ENCODE results near the gene RPL31. TPM values are rescaled to one million over a fixed set of nuclear protein-coding genes. Genes with fewer than 3 reads are reported as not detected.

Gene RPL31
- total and polyA plus RNA-seq, 4 donors, result 1,020 to 6,954 (median 2,548) TPM

- peaks cover 0 to 43% (median 13%) of the 10 kb centered on the region in 4 donors for H3K36me3 ChIP-seq (ENCODE audit: control insufficient read depth in 4 of 4, insufficient read depth in 4 of 4, low read length in 4 of 4)
- H3K4me3 ChIP-seq, result no peak overlapping the region
- H3K9ac ChIP-seq (ENCODE audit: insufficient read depth in 1 of 2, low read length in 2 of 2), result no peak overlapping the region
- DNase-seq (no peak), ATAC-seq (ENCODE audit: insufficient read depth, low FRiP score) (no peak)
- no peak for TF ChIP-seq CTCF (IDR thresholded peaks at IDR 0.05; ENCODE audit: control extremely low read depth, extremely low read depth)
- H3K27ac ChIP-seq (ENCODE audit: low read depth in 1 of 2, low read length in 1 of 2), result no peak overlapping the region
- H3K9me3 ChIP-seq (ENCODE audit: control insufficient read depth in 4 of 4, insufficient read depth in 3 of 4, low read length in 3 of 4), result peaks cover 0 to 2% (median 0%) of the 10 kb centered on the region in 4 donors
- WGBS, 2 donors, result 89 to 92% methylated on average over 21 of the region's 21 CpGs
- H3K4me1 ChIP-seq (ENCODE audit: control insufficient read depth in 5 of 5, insufficient read depth in 5 of 5, low read length in 5 of 5), result no peaks in the 10 kb centered on the region
- no peaks in the 10 kb centered on the region for H3K27me3 ChIP-seq (ENCODE audit: control insufficient read depth in 3 of 3, insufficient read depth in 3 of 3, low read length in 2 of 3)
Observed at GRCh38 chr2:101038455-101039255, 36.6 kb downstream of the RPL31 start.

GRCh38 chr2:101040072-101040471 lies 38.0 kb downstream of the RPL31 start:
- no peak overlapping the region for H3K27ac ChIP-seq (ENCODE audit: low read depth in 1 of 2, low read length in 1 of 2)

GRCh38 chr2:101040761-101041160 lies 38.7 kb downstream of the RPL31 start:
- Histone ChIP-seq H3K4me3 (no peak overlapping the region), H3K9me3 (ENCODE audit: control insufficient read depth in 4 of 4, insufficient read depth in 3 of 4, low read length in 3 of 4) (peaks cover 0 to 2% (median 0%) of the 10 kb centered on the region in 4 donors), H3K36me3 (ENCODE audit: control insufficient read depth in 4 of 4, insufficient read depth in 4 of 4, low read length in 4 of 4) (peaks cover 0 to 28% (median 6%) of the 10 kb centered on the region in 4 donors), H3K4me1 (ENCODE audit: control insufficient read depth in 5 of 5, insufficient read depth in 5 of 5, low read length in 5 of 5) (peaks cover 0 to 1% (median 0%) of the 10 kb centered on the region in 5 donors), H3K9ac (ENCODE audit: insufficient read depth in 1 of 2, low read length in 2 of 2) (no peak overlapping the region), H3K27me3 (ENCODE audit: control insufficient read depth in 3 of 3, insufficient read depth in 3 of 3, low read length in 2 of 3) (no peaks in the 10 kb centered on the region), H3K27ac (ENCODE audit: low read depth in 1 of 2, low read length in 1 of 2) (no peak overlapping the region)
- TF ChIP-seq CTCF (IDR thresholded peaks at IDR 0.05; ENCODE audit: control extremely low read depth, extremely low read depth), result no peak
- DNase-seq (no peak), ATAC-seq (ENCODE audit: insufficient read depth, low FRiP score) (no peak)
- WGBS, 2 donors, result 43 to 75% methylated on average over 6 of the region's 6 CpGs

More at GRCh38 chr2:101040072-101040471, 38.0 kb downstream of the RPL31 start:
- Histone ChIP-seq H3K4me1 (ENCODE audit: control insufficient read depth in 5 of 5, insufficient read depth in 5 of 5, low read length in 5 of 5) (peaks cover 0 to 1% (median 0%) of the 10 kb centered on the region in 5 donors), H3K36me3 (ENCODE audit: control insufficient read depth in 4 of 4, insufficient read depth in 4 of 4, low read length in 4 of 4) (peaks cover 0 to 35% (median 10%) of the 10 kb centered on the region in 4 donors), H3K9me3 (ENCODE audit: control insufficient read depth in 4 of 4, insufficient read depth in 3 of 4, low read length in 3 of 4) (peaks cover 0 to 2% (median 0%) of the 10 kb centered on the region in 4 donors), H3K27me3 (ENCODE audit: control insufficient read depth in 3 of 3, insufficient read depth in 3 of 3, low read length in 2 of 3) (no peaks in the 10 kb centered on the region), H3K4me3 (no peak overlapping the region), H3K9ac (ENCODE audit: insufficient read depth in 1 of 2, low read length in 2 of 2) (no peak overlapping the region)
- no peak for TF ChIP-seq CTCF (IDR thresholded peaks at IDR 0.05; ENCODE audit: control extremely low read depth, extremely low read depth)
- ATAC-seq (ENCODE audit: insufficient read depth, low FRiP score) (no peak), DNase-seq (no peak)
- WGBS, 2 donors, result 90% methylated on average over 13 of the region's 13 CpGs

Measured in lung (tissue), 12 donors.